Measurements from ENCODE around the gene PTPRU. TPM values are rescaled to one million over a fixed set of nuclear protein-coding genes. Genes with fewer than 3 reads are reported as not detected.

PTPRU gene
- total RNA-seq, result 10 to 100 TPM; 44.5 to 87.2 (median 70.1) TPM

GRCh38 chr1:29235955-29236711 lies at the start of gene PTPRU:
Gene PTPRU (plus strand): TSS chr1:29236522. CDS start chr1:29236645, 123 bp downstream.
- ATAC-seq (ENCODE audit: low FRiP score in 2 of 2), result peak; percentile 83 to 94
- Histone ChIP-seq H3K4me3 (peak within 1 kb of the TSS; percentile 39 to 76 (median 68)), H3K36me3 (no peaks in the 10 kb centered on the region), H3K27me3 (peaks cover 0 to 21% (median 2%) of the 10 kb centered on the region in 4 donors), H3K27ac (peak within 1 kb of the TSS; percentile 75 to 86 (median 82)), H3K9me3 (no peaks in the 10 kb centered on the region), H3K4me1 (peaks cover 14 to 43% (median 33%) of the 10 kb centered on the region in 4 donors)
- TF ChIP-seq CTCF (IDR thresholded peaks at IDR 0.05) (peak; percentile 94 to 100 (median 100)), POLR2AphosphoS5 (IDR thresholded peaks at IDR 0.05) (no peak), POLR2A (IDR thresholded peaks at IDR 0.05) (peak in 2 of 4 donors; percentile 33 to 53)
- DNase-seq, result peak; percentile 85 to 98
- WGBS, 2 donors, result 9 to 36% methylated on average over 9 to 47 of the region's 82 CpGs

GRCh38 chr1:29186707-29187106 lies 49.6 kb upstream of the PTPRU start:
- peak in 1 of 2 donors; percentile 11 for DNase-seq
- H3K4me3 ChIP-seq, result no peak overlapping the region
- no peaks in the 10 kb centered on the region for H3K36me3 ChIP-seq
- WGBS, 2 donors, result 76 to 94% methylated on average over 1 of the region's 1 CpG
- H3K9me3 ChIP-seq, result no peaks in the 10 kb centered on the region
- H3K27ac ChIP-seq, result no peak overlapping the region
- TF ChIP-seq EP300 (IDR thresholded peaks at IDR 0.05) (no peak), POLR2AphosphoS5 (IDR thresholded peaks at IDR 0.05) (no peak), POLR2A (IDR thresholded peaks at IDR 0.05) (no peak), CTCF (IDR thresholded peaks at IDR 0.05) (no peak)
- H3K27me3 ChIP-seq, result no peaks in the 10 kb centered on the region
- peaks cover 6 to 13% (median 7%) of the 10 kb centered on the region in 4 donors for H3K4me1 ChIP-seq
- ATAC-seq (ENCODE audit: low FRiP score in 2 of 2), result no peak

- Histone ChIP-seq H3K4me3 (no peak overlapping the region), H3K4me1 (no peaks in the 10 kb centered on the region), H3K27me3 (no peaks in the 10 kb centered on the region), H3K27ac (no peak overlapping the region), H3K9me3 (no peaks in the 10 kb centered on the region), H3K36me3 (peaks cover 0 to 28% (median 6%) of the 10 kb centered on the region in 4 donors)
- TF ChIP-seq POLR2AphosphoS5 (IDR thresholded peaks at IDR 0.05) (no peak), POLR2A (IDR thresholded peaks at IDR 0.05) (no peak), EP300 (IDR thresholded peaks at IDR 0.05) (no peak), CTCF (IDR thresholded peaks at IDR 0.05) (no peak)
- 93 to 95% methylated on average over 6 of the region's 6 CpGs for WGBS, 2 donors
- DNase-seq, result no peak
- no peak for ATAC-seq (ENCODE audit: low FRiP score in 2 of 2)
These were observed 45.6 kb upstream of the PTPRU start for GRCh38 chr1:29190718-29191117.

- Histone ChIP-seq H3K4me1 (no peaks in the 10 kb centered on the region), H3K27me3 (no peaks in the 10 kb centered on the region), H3K27ac (no peak overlapping the region), H3K36me3 (peaks cover 0 to 52% (median 6%) of the 10 kb centered on the region in 4 donors), H3K4me3 (no peak overlapping the region), H3K9me3 (no peaks in the 10 kb centered on the region)
- ATAC-seq (ENCODE audit: low FRiP score in 2 of 2), result no peak
- no peak for DNase-seq
- 96 to 98% methylated on average over 8 of the region's 8 CpGs for WGBS, 2 donors
- TF ChIP-seq POLR2AphosphoS5 (IDR thresholded peaks at IDR 0.05) (no peak), POLR2A (IDR thresholded peaks at IDR 0.05) (no peak), EP300 (IDR thresholded peaks at IDR 0.05) (no peak), CTCF (IDR thresholded peaks at IDR 0.05) (no peak)
These were observed 42.4 kb upstream of the PTPRU start for GRCh38 chr1:29193879-29194455.

All from upper lobe of left lung (tissue), 6 donors.